ENCODE measurements around the gene IFNGR1.

The IFNGR1 gene

GRCh38 chr6:137193256-137194070, 25.7 kb downstream of the IFNGR1 start:
- 67 to 73% methylated on average over 2 to 3 of the region's 5 CpGs for WGBS, 2 experiments (ENCODE audit: insufficient coverage in 2 of 2)
- H3K36me3 ChIP-seq (ENCODE audit: control insufficient read depth, insufficient read depth, low read length): peaks cover 15% of the 10 kb centered on the region
- peaks cover 16% of the 10 kb centered on the region for H3K9me3 ChIP-seq (ENCODE audit: control insufficient read depth, low read length)
- no peaks in the 10 kb centered on the region for H3K4me1 ChIP-seq (ENCODE audit: control insufficient read depth, insufficient read depth, low read length, poor library complexity, severe bottlenecking)
- no peak overlapping the region for H3K4me3 ChIP-seq (ENCODE audit: extremely low read depth, insufficient read depth, low read length, poor library complexity, severe bottlenecking)
- no peak overlapping the region for H3K27ac ChIP-seq (ENCODE audit: low read depth, low read length, severe bottlenecking)

- no peak overlapping the region for H3K27ac ChIP-seq (ENCODE audit: low read depth, low read length, severe bottlenecking)
- H3K36me3 ChIP-seq (ENCODE audit: control insufficient read depth, insufficient read depth, low read length): peaks cover 9% of the 10 kb centered on the region
- H3K9me3 ChIP-seq (ENCODE audit: control insufficient read depth, low read length): peaks cover 21% of the 10 kb centered on the region
- WGBS, 2 experiments (ENCODE audit: insufficient coverage in 2 of 2): no CpG with 5 or more reads among the region's 4 CpGs
- H3K4me3 ChIP-seq (ENCODE audit: extremely low read depth, insufficient read depth, low read length, poor library complexity, severe bottlenecking): no peak overlapping the region
- H3K4me1 ChIP-seq (ENCODE audit: control insufficient read depth, insufficient read depth, low read length, poor library complexity, severe bottlenecking): no peaks in the 10 kb centered on the region
Observed at GRCh38 chr6:137192821-137193220, 26.4 kb downstream of the IFNGR1 start.

- WGBS, 2 experiments (ENCODE audit: insufficient coverage in 2 of 2): 80 to 83% methylated on average over 1 of the region's 1 CpG
- no peaks in the 10 kb centered on the region for H3K4me1 ChIP-seq (ENCODE audit: control insufficient read depth, insufficient read depth, low read length, poor library complexity, severe bottlenecking)
- H3K36me3 ChIP-seq (ENCODE audit: control insufficient read depth, insufficient read depth, low read length): no peaks in the 10 kb centered on the region
- H3K4me3 ChIP-seq (ENCODE audit: extremely low read depth, insufficient read depth, low read length, poor library complexity, severe bottlenecking): no peak overlapping the region
- no peak overlapping the region for H3K27ac ChIP-seq (ENCODE audit: low read depth, low read length, severe bottlenecking)
- H3K9me3 ChIP-seq (ENCODE audit: control insufficient read depth, low read length): peaks cover 24% of the 10 kb centered on the region
Observed at GRCh38 chr6:137191670-137192069, 27.5 kb downstream of the IFNGR1 start.

GRCh38 chr6:137191236-137191635, 27.9 kb downstream of the IFNGR1 start:
- H3K9me3 ChIP-seq (ENCODE audit: control insufficient read depth, low read length): peaks cover 27% of the 10 kb centered on the region
- no peak overlapping the region for H3K4me3 ChIP-seq (ENCODE audit: extremely low read depth, insufficient read depth, low read length, poor library complexity, severe bottlenecking)
- no peaks in the 10 kb centered on the region for H3K4me1 ChIP-seq (ENCODE audit: control insufficient read depth, insufficient read depth, low read length, poor library complexity, severe bottlenecking)
- WGBS, 2 experiments (ENCODE audit: insufficient coverage in 2 of 2): 100% methylated on average over 1 of the region's 3 CpGs; no CpG with 5 or more reads in 1 of the 2 experiments
- no peak overlapping the region for H3K27ac ChIP-seq (ENCODE audit: low read depth, low read length, severe bottlenecking)
- no peaks in the 10 kb centered on the region for H3K36me3 ChIP-seq (ENCODE audit: control insufficient read depth, insufficient read depth, low read length)

GRCh38 chr6:137190583-137191094, 28.5 kb downstream of the IFNGR1 start:
- H3K36me3 ChIP-seq (ENCODE audit: control insufficient read depth, insufficient read depth, low read length): no peaks in the 10 kb centered on the region
- no peak overlapping the region for H3K27ac ChIP-seq (ENCODE audit: low read depth, low read length, severe bottlenecking)
- H3K4me3 ChIP-seq (ENCODE audit: extremely low read depth, insufficient read depth, low read length, poor library complexity, severe bottlenecking): no peak overlapping the region
- no peaks in the 10 kb centered on the region for H3K4me1 ChIP-seq (ENCODE audit: control insufficient read depth, insufficient read depth, low read length, poor library complexity, severe bottlenecking)
- WGBS, 2 experiments (ENCODE audit: insufficient coverage in 2 of 2): 80 to 85% methylated on average over 2 to 4 of the region's 5 CpGs
- H3K9me3 ChIP-seq (ENCODE audit: control insufficient read depth, low read length): peaks cover 33% of the 10 kb centered on the region

- Histone ChIP-seq H3K9me3 (ENCODE audit: control insufficient read depth, low read length) (peaks cover 46% of the 10 kb centered on the region), H3K36me3 (ENCODE audit: control insufficient read depth, insufficient read depth, low read length) (no peaks in the 10 kb centered on the region), H3K27ac (ENCODE audit: low read depth, low read length, severe bottlenecking) (no peak overlapping the region), H3K4me1 (ENCODE audit: control insufficient read depth, insufficient read depth, low read length, poor library complexity, severe bottlenecking) (no peaks in the 10 kb centered on the region), H3K4me3 (ENCODE audit: extremely low read depth, insufficient read depth, low read length, poor library complexity, severe bottlenecking) (no peak overlapping the region)
- 75 to 88% methylated on average over 1 to 2 of the region's 5 CpGs for WGBS, 2 experiments (ENCODE audit: insufficient coverage in 2 of 2)
Observed at GRCh38 chr6:137188855-137189254, 30.3 kb downstream of the IFNGR1 start.

GRCh38 chr6:137185290-137185689, 33.9 kb downstream of the IFNGR1 start:
- Histone ChIP-seq H3K36me3 (ENCODE audit: control insufficient read depth, insufficient read depth, low read length) (no peaks in the 10 kb centered on the region), H3K9me3 (ENCODE audit: control insufficient read depth, low read length) (peaks cover 60% of the 10 kb centered on the region), H3K27ac (ENCODE audit: low read depth, low read length, severe bottlenecking) (no peak overlapping the region), H3K4me3 (ENCODE audit: extremely low read depth, insufficient read depth, low read length, poor library complexity, severe bottlenecking) (no peak overlapping the region), H3K4me1 (ENCODE audit: control insufficient read depth, insufficient read depth, low read length, poor library complexity, severe bottlenecking) (no peaks in the 10 kb centered on the region)
- 84 to 100% methylated on average over 1 to 3 of the region's 3 CpGs for WGBS, 2 experiments (ENCODE audit: insufficient coverage in 2 of 2)

- Histone ChIP-seq H3K4me3 (ENCODE audit: extremely low read depth, insufficient read depth, low read length, poor library complexity, severe bottlenecking) (no peak overlapping the region), H3K27ac (ENCODE audit: low read depth, low read length, severe bottlenecking) (no peak overlapping the region), H3K36me3 (ENCODE audit: control insufficient read depth, insufficient read depth, low read length) (no peaks in the 10 kb centered on the region), H3K9me3 (ENCODE audit: control insufficient read depth, low read length) (peaks cover 46% of the 10 kb centered on the region), H3K4me1 (ENCODE audit: control insufficient read depth, insufficient read depth, low read length, poor library complexity, severe bottlenecking) (no peaks in the 10 kb centered on the region)
Observed at GRCh38 chr6:137182654-137183073, 36.5 kb downstream of the IFNGR1 start.

GRCh38 chr6:137181891-137182653, 37.1 kb downstream of the IFNGR1 start:
- no peaks in the 10 kb centered on the region for H3K4me1 ChIP-seq (ENCODE audit: control insufficient read depth, insufficient read depth, low read length, poor library complexity, severe bottlenecking)
- H3K4me3 ChIP-seq (ENCODE audit: extremely low read depth, insufficient read depth, low read length, poor library complexity, severe bottlenecking): no peak overlapping the region
- no peaks in the 10 kb centered on the region for H3K36me3 ChIP-seq (ENCODE audit: control insufficient read depth, insufficient read depth, low read length)
- H3K9me3 ChIP-seq (ENCODE audit: control insufficient read depth, low read length): peaks cover 46% of the 10 kb centered on the region
- WGBS, 2 experiments (ENCODE audit: insufficient coverage in 2 of 2): 100% methylated on average over 1 of the region's 3 CpGs; no CpG with 5 or more reads in 1 of the 2 experiments
- H3K27ac ChIP-seq (ENCODE audit: low read depth, low read length, severe bottlenecking): no peak overlapping the region

GRCh38 chr6:137177611-137178010, 41.6 kb downstream of the IFNGR1 start:
- 80% methylated on average over 1 of the region's 1 CpG; no CpG with 5 or more reads in 1 of the 2 experiments for whole genome bisulfite sequencing, 2 experiments (ENCODE audit: insufficient coverage in 2 of 2)
- Histone ChIP-seq H3K36me3 (ENCODE audit: control insufficient read depth, insufficient read depth, low read length) (no peaks in the 10 kb centered on the region), H3K27ac (ENCODE audit: low read depth, low read length, severe bottlenecking) (no peak overlapping the region), H3K4me1 (ENCODE audit: control insufficient read depth, insufficient read depth, low read length, poor library complexity, severe bottlenecking) (no peaks in the 10 kb centered on the region), H3K9me3 (ENCODE audit: control insufficient read depth, low read length) (peaks cover 17% of the 10 kb centered on the region), H3K4me3 (ENCODE audit: extremely low read depth, insufficient read depth, low read length, poor library complexity, severe bottlenecking) (no peak overlapping the region)

All from mesodermal cell (in vitro differentiated cells).